ENCODE results near the gene MT1H. TPM values are rescaled to one million over a fixed set of nuclear protein-coding genes. Genes with fewer than 3 reads are reported as not detected.

Gene MT1H
- total RNA-seq, 1 donor, result not detected

DNA sequence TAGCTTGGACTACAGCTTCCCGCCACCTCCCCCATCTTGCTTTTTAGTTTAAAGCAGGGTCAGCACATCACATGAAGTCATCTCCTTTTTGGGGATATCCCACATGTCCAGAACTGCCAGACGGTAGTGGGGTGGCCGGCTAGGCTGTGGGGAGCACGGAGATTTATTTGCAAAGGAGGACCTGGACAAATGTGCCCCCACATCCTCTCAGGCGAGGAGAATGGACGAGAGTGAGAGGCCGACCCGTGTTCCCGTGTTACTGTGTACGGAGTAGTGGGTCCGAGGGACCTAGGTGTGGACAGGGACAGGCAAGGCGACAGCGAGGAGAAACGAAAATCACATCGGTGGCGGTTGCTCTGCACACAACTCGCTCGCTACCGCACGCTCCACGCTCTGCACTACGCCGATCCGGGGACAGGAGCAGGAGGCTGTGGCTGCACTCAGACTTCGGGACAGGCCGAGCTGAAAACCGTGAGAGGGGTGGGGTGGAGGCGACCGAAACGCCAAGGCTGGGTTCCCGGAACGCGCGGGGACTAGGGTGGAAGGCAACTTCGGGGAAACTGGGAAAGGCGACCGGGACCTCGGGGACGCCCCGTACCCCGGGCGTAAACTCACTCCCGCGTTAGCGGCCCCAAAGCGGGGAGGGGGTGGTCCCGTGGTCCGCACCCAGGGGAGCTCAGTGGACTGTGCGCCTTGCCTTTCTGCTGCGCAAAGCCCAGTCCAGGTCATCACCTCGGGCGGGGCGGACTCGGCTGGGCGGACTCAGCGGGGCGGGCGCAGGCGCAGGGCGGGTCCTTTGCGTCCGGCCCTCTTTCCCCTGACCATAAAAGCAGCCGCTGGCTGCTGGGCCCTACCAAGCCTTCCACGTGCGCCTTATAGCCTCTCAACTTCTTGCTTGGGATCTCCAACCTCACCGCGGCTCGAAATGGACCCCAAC, 31.5 kb upstream of the MT1H start, which contains the start of gene MT1A:
Gene MT1A, plus strand, starts transcription at position 853 of the 937 bp plus-strand sequence. Its CDS starts 73 bp downstream, at position 926.
- H3K4me1 ChIP-seq (ENCODE audit: insufficient read depth, low read length), result peaks cover 6% of the 10 kb centered on the region
- no peak within 1 kb of the TSS for H3K27ac ChIP-seq (ENCODE audit: low read depth, low read length)
- peaks cover 6% of the 10 kb centered on the region for H3K27me3 ChIP-seq (ENCODE audit: insufficient read depth, low read length)
- peak within 1 kb of the TSS; percentile 85 for H3K4me2 ChIP-seq (ENCODE audit: insufficient read depth, low read length)
- peak within 1 kb of the TSS; percentile 72 for H2AFZ ChIP-seq (ENCODE audit: low read length)
- no peaks in the 10 kb centered on the region for H3K79me2 ChIP-seq (ENCODE audit: insufficient read depth, low read length)
- TF ChIP-seq, protein P1, sequence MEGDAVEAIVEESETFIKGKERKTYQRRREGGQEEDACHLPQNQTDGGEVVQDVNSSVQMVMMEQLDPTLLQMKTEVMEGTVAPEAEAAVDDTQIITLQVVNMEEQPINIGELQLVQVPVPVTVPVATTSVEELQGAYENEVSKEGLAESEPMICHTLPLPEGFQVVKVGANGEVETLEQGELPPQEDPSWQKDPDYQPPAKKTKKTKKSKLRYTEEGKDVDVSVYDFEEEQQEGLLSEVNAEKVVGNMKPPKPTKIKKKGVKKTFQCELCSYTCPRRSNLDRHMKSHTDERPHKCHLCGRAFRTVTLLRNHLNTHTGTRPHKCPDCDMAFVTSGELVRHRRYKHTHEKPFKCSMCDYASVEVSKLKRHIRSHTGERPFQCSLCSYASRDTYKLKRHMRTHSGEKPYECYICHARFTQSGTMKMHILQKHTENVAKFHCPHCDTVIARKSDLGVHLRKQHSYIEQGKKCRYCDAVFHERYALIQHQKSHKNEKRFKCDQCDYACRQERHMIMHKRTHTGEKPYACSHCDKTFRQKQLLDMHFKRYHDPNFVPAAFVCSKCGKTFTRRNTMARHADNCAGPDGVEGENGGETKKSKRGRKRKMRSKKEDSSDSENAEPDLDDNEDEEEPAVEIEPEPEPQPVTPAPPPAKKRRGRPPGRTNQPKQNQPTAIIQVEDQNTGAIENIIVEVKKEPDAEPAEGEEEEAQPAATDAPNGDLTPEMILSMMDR (IDR thresholded peaks at IDR 0.05; ENCODE audit: extremely low read depth, low read depth, low read length), result no peak
- H3K36me3 ChIP-seq (ENCODE audit: insufficient read depth, low read length), result no peaks in the 10 kb centered on the region
- no peaks in the 10 kb centered on the region for H4K20me1 ChIP-seq (ENCODE audit: insufficient read depth, low read length)
- H3K9me3 ChIP-seq (ENCODE audit: low read depth, low read length), result no peaks in the 10 kb centered on the region
- H3K4me3 ChIP-seq (ENCODE audit: insufficient read depth, low read length), result peak within 1 kb of the TSS; percentile 71
- DNase-seq (ENCODE audit: insufficient read length, low spot score, missing footprints), result peak; percentile 94

DNA sequence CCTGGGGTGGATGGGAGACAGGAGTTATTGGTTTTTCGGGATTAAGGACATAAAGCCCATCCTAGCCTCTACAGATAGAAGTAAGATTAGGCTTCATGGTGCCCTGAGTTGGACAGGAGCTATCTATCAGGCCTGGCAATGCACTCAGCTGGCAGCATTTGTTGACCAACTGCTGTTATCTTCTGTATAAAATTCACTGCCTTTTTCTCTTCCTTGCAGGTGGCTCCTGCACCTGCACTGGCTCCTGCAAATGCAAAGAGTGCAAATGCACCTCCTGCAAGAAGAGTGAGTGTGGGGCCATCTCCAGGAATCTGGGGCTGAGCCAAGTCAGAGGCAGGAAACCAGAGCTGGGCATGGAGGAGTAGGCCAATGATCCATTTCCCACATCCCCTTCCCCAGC, 30.6 kb upstream of the MT1H start:
- TF ChIP-seq, protein P1 (IDR thresholded peaks at IDR 0.05; ENCODE audit: extremely low read depth, low read depth, low read length), result no peak
- Histone ChIP-seq H4K20me1 (ENCODE audit: insufficient read depth, low read length) (no peaks in the 10 kb centered on the region), H3K4me2 (ENCODE audit: insufficient read depth, low read length) (peak overlapping the region; percentile 85), H3K4me1 (ENCODE audit: insufficient read depth, low read length) (peaks cover 8% of the 10 kb centered on the region), H3K9me3 (ENCODE audit: low read depth, low read length) (no peaks in the 10 kb centered on the region), H3K79me2 (ENCODE audit: insufficient read depth, low read length) (no peaks in the 10 kb centered on the region), H3K27ac (ENCODE audit: low read depth, low read length) (no peak overlapping the region), H3K4me3 (ENCODE audit: insufficient read depth, low read length) (no peak overlapping the region), H3K36me3 (ENCODE audit: insufficient read depth, low read length) (no peaks in the 10 kb centered on the region), H2AFZ (ENCODE audit: low read length) (no peak overlapping the region), H3K27me3 (ENCODE audit: insufficient read depth, low read length) (peaks cover 4% of the 10 kb centered on the region)
- no peak for DNase-seq (ENCODE audit: insufficient read length, low spot score, missing footprints)

DNA sequence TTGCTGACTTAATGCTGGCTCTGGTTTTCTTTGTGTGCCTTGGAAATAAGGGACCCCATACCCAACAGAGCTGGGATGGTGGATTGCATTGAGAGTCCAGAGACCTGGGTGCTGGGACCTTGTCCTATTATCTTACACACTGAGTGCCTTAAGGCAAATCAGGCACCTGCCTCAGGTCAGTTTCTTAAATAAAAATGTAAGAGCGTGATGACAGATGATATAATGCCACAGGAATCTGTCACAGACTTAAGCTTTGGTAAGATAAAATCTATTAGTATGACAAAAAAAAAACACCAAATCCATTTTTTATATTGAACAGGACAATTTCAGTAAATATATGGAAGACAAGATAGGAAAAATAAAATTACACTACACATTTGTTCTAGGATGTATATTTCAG, 29.5 kb upstream of the MT1H start:
- no peaks in the 10 kb centered on the region for H4K20me1 ChIP-seq (ENCODE audit: insufficient read depth, low read length)
- no peak overlapping the region for H3K4me3 ChIP-seq (ENCODE audit: insufficient read depth, low read length)
- no peak overlapping the region for H3K4me2 ChIP-seq (ENCODE audit: insufficient read depth, low read length)
- peaks cover 11% of the 10 kb centered on the region for H3K27me3 ChIP-seq (ENCODE audit: insufficient read depth, low read length)
- H3K4me1 ChIP-seq (ENCODE audit: insufficient read depth, low read length), result peaks cover 8% of the 10 kb centered on the region
- H3K9me3 ChIP-seq (ENCODE audit: low read depth, low read length), result no peaks in the 10 kb centered on the region
- DNase-seq (ENCODE audit: insufficient read length, low spot score, missing footprints), result no peak
- no peaks in the 10 kb centered on the region for H3K79me2 ChIP-seq (ENCODE audit: insufficient read depth, low read length)
- no peak overlapping the region for H2AFZ ChIP-seq (ENCODE audit: low read length)
- H3K36me3 ChIP-seq (ENCODE audit: insufficient read depth, low read length), result no peaks in the 10 kb centered on the region
- H3K27ac ChIP-seq (ENCODE audit: low read depth, low read length), result no peak overlapping the region
- TF ChIP-seq, protein P1 (IDR thresholded peaks at IDR 0.05; ENCODE audit: extremely low read depth, low read depth, low read length), result no peak

DNA sequence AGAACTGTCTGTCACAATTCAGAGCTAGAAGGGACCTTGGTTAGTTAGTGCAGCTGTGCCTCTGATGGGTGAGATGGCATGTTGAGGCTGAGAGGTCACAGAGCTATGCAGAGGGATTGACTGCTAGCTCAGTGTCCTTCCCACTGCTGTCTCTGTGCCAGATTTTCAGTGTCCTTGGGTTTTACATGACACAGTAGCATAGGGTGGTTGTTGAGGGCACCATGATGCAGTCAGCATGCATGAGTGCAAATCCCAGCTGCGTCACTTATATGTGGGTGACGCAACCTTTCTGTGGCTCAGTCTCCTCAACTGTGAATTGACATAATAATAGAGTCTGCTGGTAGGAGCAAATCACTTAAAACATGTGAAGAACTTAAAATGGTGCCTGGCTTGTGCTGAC, 28.4 kb upstream of the MT1H start:
- H3K27me3 ChIP-seq (ENCODE audit: insufficient read depth, low read length), result peaks cover 17% of the 10 kb centered on the region
- no peak overlapping the region for H2AFZ ChIP-seq (ENCODE audit: low read length)
- no peak for DNase-seq (ENCODE audit: insufficient read length, low spot score, missing footprints)
- TF ChIP-seq, protein P1 (IDR thresholded peaks at IDR 0.05; ENCODE audit: extremely low read depth, low read depth, low read length), result no peak
- H3K9me3 ChIP-seq (ENCODE audit: low read depth, low read length), result no peaks in the 10 kb centered on the region
- H3K36me3 ChIP-seq (ENCODE audit: insufficient read depth, low read length), result no peaks in the 10 kb centered on the region
- H3K4me1 ChIP-seq (ENCODE audit: insufficient read depth, low read length), result peaks cover 8% of the 10 kb centered on the region
- no peak overlapping the region for H3K27ac ChIP-seq (ENCODE audit: low read depth, low read length)
- H4K20me1 ChIP-seq (ENCODE audit: insufficient read depth, low read length), result no peaks in the 10 kb centered on the region
- H3K4me2 ChIP-seq (ENCODE audit: insufficient read depth, low read length), result no peak overlapping the region
- H3K79me2 ChIP-seq (ENCODE audit: insufficient read depth, low read length), result no peaks in the 10 kb centered on the region
- H3K4me3 ChIP-seq (ENCODE audit: insufficient read depth, low read length), result no peak overlapping the region

Data from osteoblast (primary cell).